ENCODE results near the gene HTR3E. TPM values are rescaled to one million over a fixed set of nuclear protein-coding genes. Genes with fewer than 3 reads are reported as not detected.

HTR3E gene
- total RNA-seq (not detected), total RNA-seq (0 to 0.13 (median 0) reads per million in 172 experiments)
- not detected for polyA plus RNA-seq (2013, experiment 1 of 2)
- polyA plus RNA-seq (2013, experiment 2 of 2), result not detected

GRCh38 chr3:184096811-184097383, at the start of gene HTR3E:
HTR3E (plus strand) TSS chr3:184097064; CDS start chr3:184097530, 466 bp downstream.
- no peak within 1 kb of the TSS for H3K4me3 ChIP-seq (ENCODE audit: low read length)
- Mint-ChIP-seq H3K27ac (no peak within 1 kb of the TSS), H3K36me3 (ENCODE audit: low read depth) (no peaks in the 10 kb centered on the region), H3K9me3 (peaks cover 4% of the 10 kb centered on the region), H3K4me3 (no peak within 1 kb of the TSS), H3K4me1 (ENCODE audit: low read depth) (no peaks in the 10 kb centered on the region), H3K27me3 (peaks cover 13% of the 10 kb centered on the region)
- ATAC-seq (ENCODE audit: poor library complexity) (no peak), DNase-seq (no peak)
- H3K27me3 ChIP-seq (ENCODE audit: control insufficient read depth in 1 of 2, insufficient read depth in 2 of 2, low read length in 2 of 2), result no peaks in the 10 kb centered on the region
- ChIA-PET POLR2A (no interaction called here), CTCF (no interaction called here)
- H3K9me3 ChIP-seq (ENCODE audit: control insufficient read depth in 1 of 2, insufficient read depth in 1 of 2, low read length in 2 of 2), result peaks cover 11 to 14% of the 10 kb centered on the region in 2 experiments
- no peaks in the 10 kb centered on the region for H3K36me3 ChIP-seq (ENCODE audit: insufficient read depth, low read length)
- no peaks in the 10 kb centered on the region for H3K4me1 ChIP-seq (ENCODE audit: insufficient read depth, low read length)
- no peak for TF ChIP-seq CTCF (IDR thresholded peaks at IDR 0.05)
- H3K27ac ChIP-seq (ENCODE audit: low read depth in 1 of 2, low read length in 2 of 2), result no peak within 1 kb of the TSS
- intact Hi-C loops (cut with DNase I, micrococcal nuclease), result no loop called here

GRCh38 chr3:184050217-184050847, 46.5 kb upstream of the HTR3E start:
- no peaks in the 10 kb centered on the region for H3K36me3 Mint-ChIP-seq (ENCODE audit: low read depth)
- no peaks in the 10 kb centered on the region for H3K4me1 Mint-ChIP-seq (ENCODE audit: low read depth)
- ATAC-seq (ENCODE audit: poor library complexity) (no peak), DNase-seq (no peak)
- intact Hi-C loops (cut with DNase I, micrococcal nuclease), result no loop called here
- H3K27ac ChIP-seq (ENCODE audit: low read depth in 1 of 2, low read length in 2 of 2), result no peak overlapping the region
- H3K27me3 ChIP-seq (ENCODE audit: control insufficient read depth in 1 of 2, insufficient read depth in 2 of 2, low read length in 2 of 2), result no peaks in the 10 kb centered on the region
- H3K27me3 Mint-ChIP-seq, result peaks cover 20% of the 10 kb centered on the region
- no peaks in the 10 kb centered on the region for H3K9me3 Mint-ChIP-seq
- H3K9me3 ChIP-seq (ENCODE audit: control insufficient read depth in 1 of 2, insufficient read depth in 1 of 2, low read length in 2 of 2), result no peaks in the 10 kb centered on the region
- H3K4me3 Mint-ChIP-seq, result no peak overlapping the region
- no peaks in the 10 kb centered on the region for H3K4me1 ChIP-seq (ENCODE audit: insufficient read depth, low read length)
- TF ChIP-seq CTCF (IDR thresholded peaks at IDR 0.05), result no peak
- H3K36me3 ChIP-seq (ENCODE audit: insufficient read depth, low read length), result no peaks in the 10 kb centered on the region
- no peak overlapping the region for H3K27ac Mint-ChIP-seq
- H3K4me3 ChIP-seq (ENCODE audit: low read length), result no peak overlapping the region
- ChIA-PET POLR2A (no interaction called here), CTCF (no interaction called here)

- POLR2A ChIA-PET, result no interaction called here
- H3K36me3 Mint-ChIP-seq (ENCODE audit: low read depth), result no peaks in the 10 kb centered on the region
- no peaks in the 10 kb centered on the region for H3K4me1 Mint-ChIP-seq (ENCODE audit: low read depth)
- H3K4me1 ChIP-seq (ENCODE audit: insufficient read depth, low read length), result no peaks in the 10 kb centered on the region
- no peaks in the 10 kb centered on the region for H3K9me3 Mint-ChIP-seq
- H3K9me3 ChIP-seq (ENCODE audit: control insufficient read depth in 1 of 2, insufficient read depth in 1 of 2, low read length in 2 of 2), result no peaks in the 10 kb centered on the region
- H3K36me3 ChIP-seq (ENCODE audit: insufficient read depth, low read length), result no peaks in the 10 kb centered on the region
- DNase-seq (no peak), ATAC-seq (ENCODE audit: poor library complexity) (no peak)
- no peak for TF ChIP-seq CTCF (IDR thresholded peaks at IDR 0.05)
- CTCF ChIA-PET, result no interaction called here
- no peak within 1 kb of the TSS for H3K4me3 Mint-ChIP-seq
- no peaks in the 10 kb centered on the region for H3K27me3 ChIP-seq (ENCODE audit: control insufficient read depth in 1 of 2, insufficient read depth in 2 of 2, low read length in 2 of 2)
- H3K27me3 Mint-ChIP-seq, result peaks cover 16% of the 10 kb centered on the region
- intact Hi-C loops (cut with DNase I, micrococcal nuclease), result no loop called here
- H3K27ac ChIP-seq (ENCODE audit: low read depth in 1 of 2, low read length in 2 of 2), result no peak within 1 kb of the TSS
- no peak within 1 kb of the TSS for H3K27ac Mint-ChIP-seq
- no peak within 1 kb of the TSS for H3K4me3 ChIP-seq (ENCODE audit: low read length)
Measured at GRCh38 chr3:184052767-184053166, 44.1 kb upstream of the HTR3E start, which contains the start of gene HTR3C. HTR3C (plus strand) TSS chr3:184053047; CDS start chr3:184053081, 34 bp downstream.
